22Rv1 (cell line): Measurements from ENCODE around the gene LRTM1.

Experiments used
- H3K27ac ChIP-seq: fragments of 450-650 bp; 2 replicates; pipeline ENCODE4 v1.5.1; 2017
- CTCF ChIP-seq: fragments of 450-650 bp; IDR thresholded peaks from 2 replicates; pipeline ENCODE4 v1.5.1; 2017; ENCODE audit warnings: mild to moderate bottlenecking
- ZFX ChIP-seq: fragments of 450-650 bp; IDR thresholded peaks from 2 replicates; pipeline ENCODE4 v1.6.1; 2017; ENCODE audit warnings: antibody characterized with exemption, borderline replicate concordance

The LRTM1 gene

GRCh38 chr3:54917862-54918261 is 10.0 kb downstream of the LRTM1 start:
- no peak overlapping the region for H3K27ac ChIP-seq
- TF ChIP-seq ZFX (no peak), CTCF (no peak)

GRCh38 chr3:54917174-54917573 is 10.7 kb downstream of the LRTM1 start:
- no peak overlapping the region for H3K27ac ChIP-seq
- TF ChIP-seq ZFX (no peak), CTCF (no peak)

- TF ChIP-seq CTCF: no peak
- TF ChIP-seq ZFX: no peak
- H3K27ac ChIP-seq: no peak overlapping the region
Observed at GRCh38 chr3:54916732-54917131, 11.1 kb downstream of the LRTM1 start.

- no peak overlapping the region for H3K27ac ChIP-seq
Observed at GRCh38 chr3:54915976-54916375, 11.9 kb downstream of the LRTM1 start.

GRCh38 chr3:54915181-54915580 is 12.7 kb downstream of the LRTM1 start:
- no peak overlapping the region for H3K27ac ChIP-seq
- no peak for TF ChIP-seq ZFX
- no peak for TF ChIP-seq CTCF

More at GRCh38 chr3:54915976-54916375, 11.9 kb downstream of the LRTM1 start:
- TF ChIP-seq CTCF: no peak
- TF ChIP-seq ZFX: no peak

GRCh38 chr3:54914180-54914579 is 13.7 kb downstream of the LRTM1 start:
- no peak for TF ChIP-seq CTCF
- TF ChIP-seq ZFX: no peak
- no peak overlapping the region for H3K27ac ChIP-seq

- no peak for TF ChIP-seq CTCF
- no peak for TF ChIP-seq ZFX
Observed at GRCh38 chr3:54909191-54909590, 18.7 kb downstream of the LRTM1 start.

More at GRCh38 chr3:54909191-54909590, 18.7 kb downstream of the LRTM1 start:
- no peak overlapping the region for H3K27ac ChIP-seq
